Measurements from ENCODE around the gene TAGLN2.
A peak's percentile ranks its signal among the peaks of the same experiment; 100 is the strongest.

Gene TAGLN2

DNA sequence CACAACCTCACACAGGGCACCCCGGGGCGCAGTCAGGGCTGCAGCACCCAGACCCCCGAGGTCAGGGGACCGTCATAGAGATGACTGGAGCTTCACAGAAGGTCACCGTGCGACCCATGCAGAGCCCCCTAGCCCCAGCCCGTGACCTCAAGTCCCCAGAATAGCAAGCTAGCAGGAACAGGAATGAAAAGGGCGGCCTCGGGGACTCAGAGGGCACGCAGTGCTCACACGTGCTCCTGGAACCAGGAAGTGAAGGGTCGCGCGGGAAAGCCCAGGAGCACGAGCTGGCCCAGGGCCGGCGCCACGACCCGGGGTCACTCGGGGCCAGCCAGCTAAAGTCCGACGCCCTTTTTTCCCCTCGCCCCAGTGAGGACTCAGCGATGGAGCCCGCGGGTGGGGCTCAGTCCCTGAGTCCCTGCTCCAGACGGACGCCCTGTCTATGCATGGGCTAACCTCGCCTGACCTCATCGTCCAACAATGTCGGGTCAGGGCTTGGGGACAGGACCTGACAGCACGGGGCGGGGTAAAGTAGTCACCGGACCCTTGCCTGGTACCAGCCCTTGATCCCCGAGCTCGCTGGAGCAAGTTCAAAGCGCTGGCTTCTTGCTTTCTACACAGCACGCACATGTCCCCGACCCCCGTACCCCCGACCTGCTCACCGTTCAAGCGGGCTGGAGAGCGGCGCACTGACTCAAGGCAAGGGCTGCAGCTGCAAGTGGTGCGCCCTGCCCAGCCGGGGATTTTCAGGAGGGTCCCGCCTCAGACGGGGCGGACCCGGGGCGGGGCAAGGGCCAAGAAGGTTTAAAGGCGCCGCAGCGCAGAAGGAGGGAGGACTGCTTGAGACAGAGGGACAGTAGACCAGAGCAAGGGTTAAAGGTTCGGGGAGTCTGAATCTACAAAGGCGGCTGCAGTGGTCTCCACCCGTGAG, at the start of gene TAGLN2:
Gene TAGLN2, minus strand, starts transcription at position 717 of the 928 bp plus-strand sequence. CDS start 4,998 bp downstream, outside the sequence.
- H3K27me3 Mint-ChIP-seq, result peaks cover 2% of the 10 kb centered on the region
- ATAC-seq (peak; percentile 70), DNase-seq (peak; percentile 93)
- H3K36me3 Mint-ChIP-seq (ENCODE audit: low read depth), result peaks cover 33% of the 10 kb centered on the region
- H3K4me3 Mint-ChIP-seq, result peak within 1 kb of the TSS; percentile 98
- peak within 1 kb of the TSS; percentile 99 for H3K27ac Mint-ChIP-seq
- H3K9me3 Mint-ChIP-seq, result no peaks in the 10 kb centered on the region
- H3K4me1 Mint-ChIP-seq, result peaks cover 48% of the 10 kb centered on the region

DNA sequence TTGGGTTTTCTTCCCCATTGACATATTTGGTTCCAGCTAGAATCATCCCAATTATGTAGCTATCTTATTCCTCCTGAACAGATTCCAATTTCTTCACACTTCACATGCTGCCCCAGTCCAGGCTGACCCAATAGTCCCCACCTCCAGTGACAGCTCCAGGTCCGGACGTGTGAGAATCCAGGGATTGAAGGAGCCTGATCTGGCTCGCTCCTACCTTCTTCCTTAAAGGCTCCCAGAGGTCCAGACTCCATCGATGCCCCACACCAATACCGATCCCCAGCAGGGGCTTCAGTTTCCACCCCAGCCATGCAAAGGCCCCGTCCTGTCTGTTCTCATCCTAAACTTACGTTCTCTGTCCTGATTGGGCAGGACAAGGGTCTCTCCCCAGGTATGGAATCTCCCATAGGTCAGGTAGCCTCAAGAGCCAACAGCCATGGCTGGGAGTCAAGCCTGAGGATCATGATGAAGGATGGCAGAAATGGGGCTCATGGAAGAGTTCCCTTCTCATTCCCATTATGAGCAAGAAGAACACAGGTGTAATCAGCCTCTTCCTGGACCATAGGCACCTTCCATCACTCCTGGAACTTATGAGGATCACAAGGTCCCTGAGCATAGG, 49.2 kb upstream of the TAGLN2 start:
- Mint-ChIP-seq H3K9me3 (no peaks in the 10 kb centered on the region), H3K4me3 (no peak overlapping the region), H3K27ac (no peak overlapping the region)

DNA sequence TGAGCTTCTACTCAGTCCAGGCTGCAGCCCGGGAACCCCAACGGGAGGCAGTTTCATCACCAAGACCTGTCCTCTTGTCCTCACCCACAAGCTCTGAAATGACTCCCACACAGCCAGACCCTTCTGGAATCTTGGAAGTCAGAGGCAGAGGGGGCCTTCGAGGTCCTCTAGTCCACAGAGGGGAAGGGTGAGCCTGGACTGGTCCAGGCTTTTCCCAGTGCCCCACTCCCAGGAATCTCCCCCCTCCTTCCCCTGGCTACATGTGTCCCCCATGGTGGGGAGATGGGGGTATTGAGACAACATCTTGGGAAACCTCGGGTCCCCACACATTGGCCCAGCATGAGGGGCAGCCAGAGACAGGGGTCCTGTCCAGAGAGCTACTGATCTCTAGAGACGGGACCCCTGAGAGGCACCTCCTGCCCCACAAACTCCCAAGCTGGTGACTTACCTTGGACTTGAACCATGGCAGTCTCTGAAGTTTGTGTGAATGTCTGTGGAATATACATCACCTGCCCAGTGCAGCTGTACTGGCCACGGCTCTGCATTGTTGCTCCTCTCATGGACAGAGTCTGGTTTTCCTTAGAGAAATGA, 48.1 kb upstream of the TAGLN2 start:
- Mint-ChIP-seq H3K27ac (no peak overlapping the region), H3K4me1 (no peaks in the 10 kb centered on the region), H3K9me3 (no peaks in the 10 kb centered on the region), H3K27me3 (peaks cover 16% of the 10 kb centered on the region), H3K4me3 (no peak overlapping the region), H3K36me3 (ENCODE audit: low read depth) (no peaks in the 10 kb centered on the region)
- DNase-seq, result no peak
- ATAC-seq, result no peak

More for the DNA sequence above, 49.2 kb upstream of the TAGLN2 start:
- ATAC-seq (no peak), DNase-seq (no peak)
- Mint-ChIP-seq H3K36me3 (ENCODE audit: low read depth) (no peaks in the 10 kb centered on the region), H3K27me3 (peaks cover 13% of the 10 kb centered on the region), H3K4me1 (no peaks in the 10 kb centered on the region)

DNA sequence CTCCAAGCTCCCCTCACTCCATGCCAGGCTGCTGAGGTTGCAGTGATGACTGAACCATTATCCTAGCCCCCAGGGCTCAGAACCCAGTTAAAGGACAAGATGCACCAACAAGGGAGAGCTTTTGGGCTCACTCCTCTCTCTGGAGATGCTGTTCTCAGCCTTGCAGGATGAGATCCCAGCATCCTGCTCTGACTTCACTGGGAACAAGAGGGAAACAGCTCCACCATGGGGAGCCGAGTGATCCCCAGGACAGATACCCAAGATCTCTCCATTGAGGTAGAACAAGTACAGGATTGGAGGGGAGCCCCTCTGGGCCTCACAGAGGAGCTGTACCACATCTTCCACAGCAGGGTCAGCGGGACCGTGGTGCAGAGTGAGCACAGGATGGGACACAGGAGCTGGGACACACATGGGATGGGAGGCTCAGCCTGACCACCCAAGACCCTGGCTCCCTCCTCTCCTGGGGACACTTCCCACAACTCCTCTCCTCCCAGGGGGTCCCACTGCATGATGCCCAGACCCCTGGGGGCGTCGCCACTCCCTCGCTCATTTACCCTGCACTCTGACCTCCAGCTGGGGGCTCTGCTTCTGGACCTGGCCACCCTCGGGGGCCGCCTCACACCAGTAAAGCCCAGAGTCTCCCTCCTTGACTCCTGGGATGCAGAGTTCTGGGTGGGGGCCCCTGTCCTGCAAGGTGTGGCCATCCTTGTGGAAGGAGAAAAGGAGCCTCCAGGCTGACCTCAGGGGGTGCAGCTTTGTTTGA, 47.3 kb upstream of the TAGLN2 start:
- H3K36me3 Mint-ChIP-seq (ENCODE audit: low read depth), result no peaks in the 10 kb centered on the region
- H3K4me3 Mint-ChIP-seq, result no peak overlapping the region
- H3K4me1 Mint-ChIP-seq, result no peaks in the 10 kb centered on the region
- ATAC-seq (no peak), DNase-seq (no peak)
- H3K9me3 Mint-ChIP-seq, result no peaks in the 10 kb centered on the region
- peaks cover 21% of the 10 kb centered on the region for H3K27me3 Mint-ChIP-seq
- H3K27ac Mint-ChIP-seq, result no peak overlapping the region

DNA sequence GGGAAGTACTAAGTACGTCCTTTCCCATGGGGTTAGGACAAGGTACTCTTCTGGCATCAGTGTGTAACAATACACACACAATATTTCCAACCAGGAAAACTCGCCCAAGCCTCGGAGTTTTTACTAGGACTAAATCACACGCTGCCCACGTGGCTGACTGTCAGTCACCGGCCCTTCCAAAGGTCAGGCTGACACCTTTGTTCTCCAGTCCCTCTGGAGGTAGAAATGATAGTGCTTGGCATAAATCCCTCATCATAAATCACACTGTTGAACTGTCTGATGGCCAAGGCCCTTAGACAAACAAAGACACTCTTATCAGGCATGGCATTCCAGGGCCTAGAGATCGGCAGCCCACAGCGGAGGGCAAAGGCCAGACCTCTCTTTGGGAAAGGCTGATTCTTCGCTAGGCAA, 45.6 kb upstream of the TAGLN2 start:
- ATAC-seq (no peak), DNase-seq (no peak)
- Mint-ChIP-seq H3K9me3 (no peaks in the 10 kb centered on the region), H3K27ac (no peak overlapping the region), H3K27me3 (peaks cover 15% of the 10 kb centered on the region), H3K36me3 (ENCODE audit: low read depth) (no peaks in the 10 kb centered on the region), H3K4me1 (no peaks in the 10 kb centered on the region), H3K4me3 (no peak overlapping the region)

DNA sequence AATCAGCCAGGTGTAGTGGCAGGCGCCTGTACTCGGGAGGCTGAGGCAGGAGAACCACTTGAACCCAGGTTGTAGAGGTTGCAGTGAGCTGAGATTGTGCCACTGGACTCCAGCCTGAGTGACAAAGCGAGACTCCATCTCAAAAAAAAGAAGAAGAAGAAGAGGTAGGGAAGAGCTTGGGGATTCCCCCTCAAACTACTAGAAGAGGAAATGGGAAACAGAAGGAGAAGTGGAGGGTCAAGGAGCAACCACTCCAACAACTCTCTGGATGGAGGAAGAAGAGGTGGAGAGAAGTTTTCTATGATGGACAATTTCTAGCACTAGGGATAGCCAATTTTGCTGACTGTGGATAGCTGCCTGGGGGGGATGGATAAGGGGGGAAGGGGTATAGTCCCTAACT, 43.6 kb upstream of the TAGLN2 start:
- Mint-ChIP-seq H3K27me3 (peaks cover 23% of the 10 kb centered on the region), H3K4me1 (no peaks in the 10 kb centered on the region), H3K27ac (no peak overlapping the region), H3K9me3 (no peaks in the 10 kb centered on the region), H3K4me3 (no peak overlapping the region), H3K36me3 (ENCODE audit: low read depth) (no peaks in the 10 kb centered on the region)
- DNase-seq (no peak), ATAC-seq (no peak)

DNA sequence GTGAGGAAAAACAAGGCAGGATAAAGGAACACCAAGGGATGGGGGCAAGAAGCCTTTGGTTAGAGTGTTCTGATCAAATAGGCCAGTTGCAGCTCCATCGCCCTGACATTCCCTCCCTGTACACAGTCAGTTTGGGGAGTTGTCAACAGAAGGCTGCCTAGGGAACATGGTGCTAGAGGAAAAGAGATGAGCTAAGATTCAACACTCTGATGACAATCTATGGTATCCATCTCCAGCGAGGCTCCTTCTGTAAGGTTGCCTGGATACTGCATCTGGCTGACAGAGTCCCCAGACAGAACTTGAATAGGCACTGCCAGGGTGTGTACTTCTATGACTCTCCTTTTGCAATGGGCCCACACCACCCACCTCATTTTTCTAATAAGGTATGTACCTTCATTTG, 40.0 kb upstream of the TAGLN2 start:
- H3K27ac Mint-ChIP-seq, result no peak overlapping the region
- no peak overlapping the region for H3K4me3 Mint-ChIP-seq
- peaks cover 24% of the 10 kb centered on the region for H3K27me3 Mint-ChIP-seq
- DNase-seq, result no peak
- H3K4me1 Mint-ChIP-seq, result no peaks in the 10 kb centered on the region
- no peaks in the 10 kb centered on the region for H3K36me3 Mint-ChIP-seq (ENCODE audit: low read depth)
- no peaks in the 10 kb centered on the region for H3K9me3 Mint-ChIP-seq
- ATAC-seq, result no peak

DNA sequence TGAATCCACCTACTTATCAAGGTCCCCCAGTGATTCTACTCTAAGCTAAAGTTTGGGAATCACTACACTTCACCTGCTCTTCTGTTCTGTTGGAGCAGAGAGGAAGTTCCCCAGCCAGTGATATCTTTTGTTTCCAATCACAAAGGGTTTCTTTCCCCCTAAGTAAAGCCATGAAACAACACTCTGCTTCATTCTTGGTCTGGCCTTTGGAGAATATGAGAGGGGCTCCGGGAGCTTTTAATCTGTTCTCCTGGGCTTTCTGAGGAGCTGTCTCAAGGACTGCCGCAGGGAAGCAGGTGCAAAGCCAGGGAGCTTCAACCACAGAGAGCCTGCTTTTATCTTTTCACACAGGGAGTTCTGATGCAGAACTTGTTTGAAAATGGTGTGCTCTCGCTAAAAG, 38.8 kb upstream of the TAGLN2 start:
- no peaks in the 10 kb centered on the region for H3K36me3 Mint-ChIP-seq (ENCODE audit: low read depth)
- ATAC-seq, result no peak

DNA sequence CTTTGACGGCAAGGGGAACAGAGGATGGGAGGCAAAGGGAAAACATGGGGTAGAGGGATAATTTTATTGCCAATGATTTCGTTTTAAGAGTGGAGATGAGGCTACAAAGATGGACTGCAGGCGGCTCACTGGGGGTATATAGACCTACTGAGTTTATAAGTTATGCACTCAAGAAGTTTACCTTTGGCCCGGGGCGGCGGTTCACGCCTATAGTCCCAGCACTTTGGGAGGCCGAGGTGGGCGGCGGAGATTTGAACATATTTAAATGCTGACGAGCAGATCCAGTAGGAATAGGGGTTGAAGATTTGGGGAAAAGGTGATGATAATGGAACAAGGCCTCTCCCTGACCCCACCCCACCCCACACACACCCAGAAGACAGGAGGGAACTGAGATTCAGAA, 36.9 kb upstream of the TAGLN2 start:
- H3K4me3 Mint-ChIP-seq, result no peak overlapping the region
- no peak for DNase-seq
- H3K27ac Mint-ChIP-seq, result no peak overlapping the region
- H3K9me3 Mint-ChIP-seq, result no peaks in the 10 kb centered on the region
- peaks cover 4% of the 10 kb centered on the region for H3K4me1 Mint-ChIP-seq
- ATAC-seq, result no peak
- no peaks in the 10 kb centered on the region for H3K36me3 Mint-ChIP-seq (ENCODE audit: low read depth)
- H3K27me3 Mint-ChIP-seq, result peaks cover 14% of the 10 kb centered on the region

More for the DNA sequence above, 38.8 kb upstream of the TAGLN2 start:
- no peak overlapping the region for H3K4me3 Mint-ChIP-seq
- H3K27me3 Mint-ChIP-seq, result peaks cover 22% of the 10 kb centered on the region
- no peak for DNase-seq
- H3K9me3 Mint-ChIP-seq, result no peaks in the 10 kb centered on the region
- no peaks in the 10 kb centered on the region for H3K4me1 Mint-ChIP-seq
- H3K27ac Mint-ChIP-seq, result no peak overlapping the region

DNA sequence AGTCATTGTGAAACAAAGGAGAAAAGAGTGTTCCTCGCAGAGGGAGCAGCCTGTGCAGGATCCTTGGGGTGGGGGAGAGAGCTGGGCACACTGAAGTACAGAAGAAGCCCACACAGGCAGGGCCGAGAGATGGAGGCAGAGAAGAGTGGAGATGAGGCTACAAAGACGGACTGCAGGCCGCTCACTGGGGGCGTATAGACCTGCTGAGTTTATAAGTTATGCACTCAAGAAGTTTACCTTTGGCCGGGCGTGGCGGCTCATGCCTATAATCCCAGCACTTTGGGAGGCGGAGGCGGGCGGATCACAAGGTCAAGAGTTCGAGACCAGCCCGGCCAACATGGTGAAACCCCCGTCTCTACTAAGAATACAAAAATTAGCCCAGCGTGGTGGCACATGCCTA, 36.3 kb upstream of the TAGLN2 start:
- Mint-ChIP-seq H3K27me3 (peaks cover 16% of the 10 kb centered on the region), H3K4me1 (peaks cover 4% of the 10 kb centered on the region), H3K4me3 (no peak overlapping the region), H3K36me3 (ENCODE audit: low read depth) (no peaks in the 10 kb centered on the region), H3K27ac (no peak overlapping the region), H3K9me3 (no peaks in the 10 kb centered on the region)
- ATAC-seq (no peak), DNase-seq (no peak)

DNA sequence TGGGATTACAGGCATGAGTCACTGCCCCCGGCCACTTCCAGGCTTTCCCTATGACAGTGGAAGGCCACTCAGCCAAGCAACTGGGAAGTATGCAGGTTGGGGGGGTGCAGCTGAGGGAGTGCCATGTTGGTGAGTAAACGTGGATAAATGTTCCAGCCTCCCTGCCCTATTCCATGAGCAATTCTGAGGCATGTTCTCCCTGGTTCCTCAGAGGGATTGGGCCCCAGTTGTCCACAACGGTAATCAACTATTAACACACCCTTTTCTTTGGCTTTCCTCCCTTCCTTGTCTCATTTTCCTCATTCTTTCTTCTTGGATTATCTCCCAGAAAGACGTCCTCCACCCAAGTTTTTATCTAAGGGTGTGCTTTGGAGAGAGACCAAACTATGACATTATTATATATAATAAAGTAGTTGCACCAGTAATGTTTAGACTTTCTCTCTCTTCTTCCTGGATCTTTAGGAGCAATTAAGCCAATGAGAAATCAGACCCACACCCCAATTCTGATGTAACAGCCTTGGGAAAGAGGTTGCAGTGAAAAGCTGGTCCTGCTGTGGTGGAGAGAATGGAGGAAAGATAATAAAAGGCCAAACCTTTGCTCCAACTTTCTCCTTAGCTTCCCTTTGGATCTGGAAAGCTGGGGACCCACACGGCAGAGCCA, 35.5 kb upstream of the TAGLN2 start:
- Mint-ChIP-seq H3K27ac (no peak overlapping the region), H3K9me3 (no peaks in the 10 kb centered on the region), H3K4me3 (no peak overlapping the region), H3K27me3 (peaks cover 11% of the 10 kb centered on the region), H3K36me3 (ENCODE audit: low read depth) (no peaks in the 10 kb centered on the region), H3K4me1 (peaks cover 4% of the 10 kb centered on the region)
- DNase-seq (no peak), ATAC-seq (no peak)

DNA sequence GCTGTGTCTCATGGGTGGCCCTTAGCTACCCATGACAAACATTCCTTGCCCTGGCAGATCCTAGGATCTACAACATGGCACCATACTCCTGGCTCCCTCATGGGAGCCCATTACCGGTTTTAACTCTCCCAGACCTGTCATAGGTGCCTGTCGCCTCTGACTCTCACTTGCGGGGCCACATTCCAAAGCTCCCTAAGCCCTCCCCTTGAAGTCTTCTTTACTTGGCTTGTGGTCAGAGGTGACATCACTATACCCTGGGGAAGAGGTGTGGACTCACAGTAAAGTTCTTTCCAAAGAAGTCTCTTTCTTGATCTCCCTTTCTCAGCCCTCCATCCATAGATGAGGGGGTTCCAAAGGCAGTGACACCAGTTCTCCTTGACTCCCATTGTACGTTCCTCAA, 34.1 kb upstream of the TAGLN2 start:
- peaks cover 4% of the 10 kb centered on the region for H3K4me1 Mint-ChIP-seq
- H3K27me3 Mint-ChIP-seq, result peaks cover 7% of the 10 kb centered on the region
- DNase-seq, result no peak
- H3K9me3 Mint-ChIP-seq, result no peaks in the 10 kb centered on the region
- H3K4me3 Mint-ChIP-seq, result no peak overlapping the region
- H3K27ac Mint-ChIP-seq, result no peak overlapping the region
- H3K36me3 Mint-ChIP-seq (ENCODE audit: low read depth), result no peaks in the 10 kb centered on the region
- no peak for ATAC-seq

DNA sequence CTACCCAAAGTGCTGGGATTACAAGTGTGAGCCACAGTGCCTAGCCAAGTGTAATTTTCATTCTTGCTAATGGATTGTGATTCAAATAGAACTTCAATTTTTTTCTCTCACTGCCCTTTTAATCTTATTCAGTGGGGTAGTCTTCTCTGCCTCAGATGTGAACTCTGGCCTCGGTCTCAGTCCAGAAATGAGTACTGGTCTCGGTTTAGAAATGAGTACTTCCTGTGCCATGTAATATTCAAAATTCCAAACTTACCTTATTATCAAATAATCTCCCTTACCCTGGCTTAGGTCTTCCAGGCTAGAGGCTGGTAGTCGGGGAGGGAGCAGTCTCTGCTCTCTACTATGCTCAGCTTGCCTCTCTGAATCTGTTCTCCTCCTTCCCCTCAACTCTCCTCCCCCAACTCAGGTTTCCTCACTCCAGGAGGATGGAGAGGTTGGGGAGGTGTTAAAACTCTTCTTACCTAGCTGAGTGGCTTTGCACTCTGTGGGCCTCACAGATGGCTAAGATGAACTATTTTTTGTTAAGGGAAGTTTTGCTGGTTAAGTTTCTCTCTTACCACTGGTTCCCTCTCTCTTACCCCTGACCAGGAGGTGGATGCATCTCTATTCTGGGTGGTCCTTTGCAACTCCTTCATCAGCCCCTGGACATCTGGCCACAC, 33.5 kb upstream of the TAGLN2 start:
- Mint-ChIP-seq H3K4me3 (no peak overlapping the region), H3K27me3 (peaks cover 10% of the 10 kb centered on the region), H3K36me3 (ENCODE audit: low read depth) (no peaks in the 10 kb centered on the region), H3K27ac (no peak overlapping the region), H3K4me1 (peaks cover 4% of the 10 kb centered on the region), H3K9me3 (no peaks in the 10 kb centered on the region)
- ATAC-seq (peak; percentile 7), DNase-seq (no peak)
